ENCODE data around the gene CCSER2. TPM values are rescaled to one million over a fixed set of nuclear protein-coding genes. Genes with fewer than 3 reads are reported as not detected.

The CCSER2 gene
- total RNA-seq, 1 donor from 2014 or later, result 22.4 TPM

DNA sequence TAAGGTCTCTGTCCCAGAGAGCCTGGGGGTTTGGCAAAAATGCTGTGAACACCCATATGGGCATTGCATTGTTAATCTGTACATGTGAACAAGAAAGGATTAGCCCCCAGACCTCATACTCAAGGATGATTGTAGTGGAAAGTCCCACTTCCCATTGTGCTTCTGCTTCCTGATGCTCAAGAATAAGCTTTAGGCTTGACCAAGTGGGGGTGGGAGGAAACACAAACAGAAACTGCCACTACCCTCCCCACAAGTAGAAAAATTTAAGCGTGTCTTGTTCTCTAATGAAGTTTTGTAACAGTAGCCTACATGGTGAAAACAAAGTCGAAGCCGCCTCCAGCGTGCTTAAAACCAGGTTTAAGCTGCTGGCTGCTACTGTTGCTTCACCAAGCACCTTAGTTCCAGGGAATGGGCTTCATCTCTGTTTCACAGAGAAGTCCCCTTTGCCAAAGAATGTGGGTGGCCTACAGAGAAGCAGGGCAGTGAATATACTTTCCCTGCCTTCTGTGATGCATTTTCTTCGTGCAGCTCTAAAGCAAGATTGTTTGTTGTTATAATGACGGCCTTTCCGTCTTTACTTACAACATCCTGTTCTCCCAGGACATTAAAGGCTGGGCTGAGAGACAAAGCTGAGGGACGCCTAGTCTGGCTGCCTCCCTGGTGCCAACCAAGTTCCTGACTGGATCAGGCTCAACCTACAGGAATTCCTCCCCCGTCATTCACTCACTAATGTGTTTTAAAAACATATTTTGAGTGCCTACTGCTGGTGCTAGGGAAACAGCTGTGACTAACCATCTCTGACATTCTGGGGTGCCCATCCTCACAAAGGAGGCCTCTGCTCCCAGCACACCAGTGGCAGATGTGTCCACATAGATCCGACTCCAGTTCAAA is 32.1 kb upstream of the CCSER2 start:
- Histone ChIP-seq H3K4me3 (ENCODE audit: low read depth, low read length) (no peak overlapping the region), H3K36me3 (ENCODE audit: control insufficient read depth, insufficient read depth, low read length) (no peaks in the 10 kb centered on the region), H3K27me3 (ENCODE audit: control insufficient read depth, insufficient read depth, low read length) (no peaks in the 10 kb centered on the region)
- TF ChIP-seq, protein P1, sequence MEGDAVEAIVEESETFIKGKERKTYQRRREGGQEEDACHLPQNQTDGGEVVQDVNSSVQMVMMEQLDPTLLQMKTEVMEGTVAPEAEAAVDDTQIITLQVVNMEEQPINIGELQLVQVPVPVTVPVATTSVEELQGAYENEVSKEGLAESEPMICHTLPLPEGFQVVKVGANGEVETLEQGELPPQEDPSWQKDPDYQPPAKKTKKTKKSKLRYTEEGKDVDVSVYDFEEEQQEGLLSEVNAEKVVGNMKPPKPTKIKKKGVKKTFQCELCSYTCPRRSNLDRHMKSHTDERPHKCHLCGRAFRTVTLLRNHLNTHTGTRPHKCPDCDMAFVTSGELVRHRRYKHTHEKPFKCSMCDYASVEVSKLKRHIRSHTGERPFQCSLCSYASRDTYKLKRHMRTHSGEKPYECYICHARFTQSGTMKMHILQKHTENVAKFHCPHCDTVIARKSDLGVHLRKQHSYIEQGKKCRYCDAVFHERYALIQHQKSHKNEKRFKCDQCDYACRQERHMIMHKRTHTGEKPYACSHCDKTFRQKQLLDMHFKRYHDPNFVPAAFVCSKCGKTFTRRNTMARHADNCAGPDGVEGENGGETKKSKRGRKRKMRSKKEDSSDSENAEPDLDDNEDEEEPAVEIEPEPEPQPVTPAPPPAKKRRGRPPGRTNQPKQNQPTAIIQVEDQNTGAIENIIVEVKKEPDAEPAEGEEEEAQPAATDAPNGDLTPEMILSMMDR (IDR thresholded peaks at IDR 0.05; ENCODE audit: insufficient read depth, low read length, severe bottlenecking), result no peak
- FAIRE-seq (no peak), DNase-seq (ENCODE audit: low read depth) (no peak)

DNA sequence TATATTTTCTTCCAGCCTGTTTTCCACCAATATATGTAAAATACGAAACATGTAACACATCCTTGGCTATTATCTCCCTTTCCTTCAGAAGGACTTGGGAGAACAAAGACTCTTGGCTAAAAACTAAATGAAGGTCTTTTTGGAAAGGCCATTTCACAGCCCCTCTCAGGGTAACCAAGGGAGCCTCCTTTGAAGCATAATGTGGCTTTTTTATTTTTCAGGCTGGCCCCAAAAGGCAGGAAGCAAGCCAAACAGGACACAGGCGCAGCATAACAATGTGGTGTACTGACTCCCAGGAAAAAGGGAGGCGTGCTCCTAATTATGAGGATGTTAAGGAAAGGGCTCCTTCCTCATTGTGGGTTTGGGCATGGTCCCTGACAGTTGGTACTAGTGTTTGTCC is 30.3 kb upstream of the CCSER2 start:
- Histone ChIP-seq H3K4me3 (ENCODE audit: low read depth, low read length) (no peak overlapping the region), H3K36me3 (ENCODE audit: control insufficient read depth, insufficient read depth, low read length) (no peaks in the 10 kb centered on the region), H3K27me3 (ENCODE audit: control insufficient read depth, insufficient read depth, low read length) (no peaks in the 10 kb centered on the region)
- no peak for DNase-seq (ENCODE audit: low read depth)
- TF ChIP-seq, protein P1 (IDR thresholded peaks at IDR 0.05; ENCODE audit: insufficient read depth, low read length, severe bottlenecking), result no peak
- peak; percentile 23 for FAIRE-seq

DNA sequence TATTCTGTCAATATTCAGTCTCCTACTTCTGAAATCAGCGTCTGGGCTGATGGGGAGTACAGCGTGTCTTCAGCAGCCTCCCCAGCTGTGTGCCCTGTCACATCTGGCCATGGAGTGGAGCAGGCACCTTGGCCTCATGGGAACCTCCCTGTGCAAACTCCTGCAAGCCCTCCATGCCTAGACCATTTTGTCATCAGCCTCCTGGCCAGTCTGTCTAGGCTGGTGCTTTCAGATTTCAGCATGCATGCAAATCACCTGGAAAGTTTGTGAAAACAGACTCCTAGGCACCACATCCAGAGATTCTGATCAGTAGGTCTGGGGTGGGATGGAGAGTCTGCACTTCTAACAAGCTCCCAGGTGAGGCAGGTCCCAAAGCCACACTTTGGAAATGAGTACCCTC is 26.2 kb upstream of the CCSER2 start:
- Histone ChIP-seq H3K27me3 (ENCODE audit: control insufficient read depth, insufficient read depth, low read length) (no peaks in the 10 kb centered on the region), H3K36me3 (ENCODE audit: control insufficient read depth, insufficient read depth, low read length) (no peaks in the 10 kb centered on the region), H3K4me3 (ENCODE audit: low read depth, low read length) (no peak overlapping the region)
- DNase-seq (ENCODE audit: low read depth), result no peak
- TF ChIP-seq, protein P1 (IDR thresholded peaks at IDR 0.05; ENCODE audit: insufficient read depth, low read length, severe bottlenecking), result no peak
- no peak for FAIRE-seq

DNA sequence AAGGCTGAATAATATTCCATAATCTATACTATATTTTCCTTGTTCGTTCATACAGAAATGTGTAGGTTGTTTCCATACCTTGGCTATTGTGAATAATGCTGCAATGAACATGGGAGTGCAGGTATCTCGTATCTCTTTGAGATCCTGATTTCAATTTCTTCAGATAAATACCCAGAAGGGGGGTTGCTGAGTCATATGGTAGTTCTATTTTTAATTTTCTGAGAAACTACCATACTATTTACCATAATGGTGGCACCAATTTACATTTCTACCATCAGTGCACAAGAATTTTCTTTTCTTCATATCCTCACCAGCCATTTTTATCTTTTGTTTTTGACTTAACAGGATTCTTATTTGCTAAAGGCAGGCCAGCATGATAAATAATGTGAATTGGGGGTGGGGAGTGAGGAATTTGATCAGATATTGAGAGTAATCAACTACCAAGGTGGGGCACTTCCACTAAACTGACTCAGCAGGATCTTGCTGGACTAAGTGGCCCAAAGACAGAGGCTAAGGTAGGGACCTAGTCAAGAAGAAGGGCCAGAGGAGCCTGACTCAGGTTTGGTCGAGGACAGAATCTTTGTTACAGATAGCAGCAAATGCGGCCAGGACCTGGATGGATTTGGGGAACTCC is 21.5 kb upstream of the CCSER2 start:
- no peak overlapping the region for H3K4me3 ChIP-seq (ENCODE audit: low read depth, low read length)

DNA sequence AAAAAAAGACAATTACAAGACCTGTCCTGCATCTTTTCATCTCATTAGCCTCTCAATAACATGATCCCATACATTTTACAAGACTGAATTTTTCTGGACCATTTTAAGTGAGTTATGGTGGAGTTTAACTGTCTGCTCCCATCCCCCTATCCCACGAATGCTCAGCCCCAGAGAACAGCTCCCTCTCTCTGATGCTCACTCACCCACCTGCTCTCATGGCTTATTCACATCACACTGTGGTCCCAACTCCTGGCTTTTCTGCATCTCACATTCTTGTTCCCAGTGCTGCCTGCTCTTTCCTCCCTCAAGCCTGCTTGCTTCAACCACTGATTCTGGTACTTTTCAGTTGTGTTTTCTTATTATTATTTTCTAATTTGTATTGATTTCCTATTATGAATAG is 20.4 kb upstream of the CCSER2 start:
- FAIRE-seq (no peak), DNase-seq (ENCODE audit: low read depth) (no peak)
- TF ChIP-seq, protein P1 (IDR thresholded peaks at IDR 0.05; ENCODE audit: insufficient read depth, low read length, severe bottlenecking), result no peak
- H3K36me3 ChIP-seq (ENCODE audit: control insufficient read depth, insufficient read depth, low read length), result no peaks in the 10 kb centered on the region
- H3K4me3 ChIP-seq (ENCODE audit: low read depth, low read length), result no peak overlapping the region
- no peaks in the 10 kb centered on the region for H3K27me3 ChIP-seq (ENCODE audit: control insufficient read depth, insufficient read depth, low read length)

More for the DNA sequence above, 21.5 kb upstream of the CCSER2 start:
- no peaks in the 10 kb centered on the region for H3K36me3 ChIP-seq (ENCODE audit: control insufficient read depth, insufficient read depth, low read length)
- FAIRE-seq, result no peak
- no peak for DNase-seq (ENCODE audit: low read depth)
- TF ChIP-seq, protein P1 (IDR thresholded peaks at IDR 0.05; ENCODE audit: insufficient read depth, low read length, severe bottlenecking), result no peak
- H3K27me3 ChIP-seq (ENCODE audit: control insufficient read depth, insufficient read depth, low read length), result no peaks in the 10 kb centered on the region
